Parathyroid adenoma (tissue), 2 donors: ENCODE data around the gene OSTM1.

Experiments used
- H2AFZ ChIP-seq: fragments of 300-600 bp; sonication (generic); one replicate; pipeline ENCODE4 v1.7.0; 2017; ENCODE audit warnings: antibody characterized with exemption, mild to moderate bottlenecking
- H3K27ac ChIP-seq: fragments of 300-600 bp; sonication (generic); one replicate; pipeline ENCODE4 v1.7.0; 2017
- H3K27me3 ChIP-seq: fragments of 300-600 bp; sonication (generic); one replicate; pipeline ENCODE4 v1.7.0; 2017; ENCODE audit warnings: low read length; ENCODE audit not compliant: control insufficient read depth, insufficient read depth
- H3K36me3 ChIP-seq: fragments of 300-600 bp; sonication (generic); one replicate; pipeline ENCODE4 v1.7.0; 2017; ENCODE audit warnings: low read length; ENCODE audit not compliant: control insufficient read depth, insufficient read depth
- H3K4me1 ChIP-seq: fragments of 300-600 bp; sonication (generic); one replicate; pipeline ENCODE4 v1.7.0; 2017; ENCODE audit warnings: control low read depth
- H3K4me2 ChIP-seq: fragments of 300-600 bp; sonication (generic); one replicate; pipeline ENCODE4 v1.7.0; 2017; ENCODE audit warnings: low read length
- H3K4me3 ChIP-seq: fragments of 300-600 bp; sonication (generic); one replicate; pipeline ENCODE4 v1.7.0; 2017; ENCODE audit warnings: low read depth, low read length
- H3K79me2 ChIP-seq: fragments of 300-600 bp; sonication (generic); one replicate; pipeline ENCODE4 v1.7.0; 2017; ENCODE audit warnings: control low read depth
- H3K9ac ChIP-seq: fragments of 300-600 bp; sonication (generic); one replicate; pipeline ENCODE4 v1.7.0; 2017; ENCODE audit warnings: mild to moderate bottlenecking
- H3K9me3 ChIP-seq: fragments of 300-600 bp; sonication (generic); one replicate; pipeline ENCODE4 v1.7.0; 2017; ENCODE audit warnings: low read length; ENCODE audit not compliant: control insufficient read depth
- TF ChIP-seq, protein P1 (sequence below): fragments of 300-600 bp; sonication (generic); IDR thresholded peaks from one replicate; pipeline ENCODE4 v1.7.0; 2017; ENCODE audit warnings: antibody characterized with exemption, mild to moderate bottlenecking
- donor health status: primary hyperparathyroidism.

Gene OSTM1

DNA sequence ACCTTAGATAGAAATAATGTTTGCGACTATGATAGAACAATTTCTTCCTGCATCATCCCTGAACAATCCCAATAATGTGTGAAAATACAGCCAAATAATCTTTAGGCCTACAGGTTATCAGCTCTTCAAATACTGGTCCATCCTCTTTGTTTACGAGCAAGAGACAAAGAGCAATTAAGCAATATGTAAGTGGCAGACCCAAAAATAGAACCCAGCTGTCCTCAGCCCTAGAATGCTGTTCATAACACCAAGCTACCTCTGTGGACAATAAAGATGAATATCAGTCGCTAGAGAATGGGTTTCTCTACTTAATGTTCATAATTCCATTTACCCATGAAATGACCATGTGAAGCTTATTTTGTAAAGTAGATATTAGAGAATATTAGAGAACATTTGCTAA is 28.4 kb upstream of the OSTM1 start:
- H3K4me2 ChIP-seq = no peak overlapping the region

DNA sequence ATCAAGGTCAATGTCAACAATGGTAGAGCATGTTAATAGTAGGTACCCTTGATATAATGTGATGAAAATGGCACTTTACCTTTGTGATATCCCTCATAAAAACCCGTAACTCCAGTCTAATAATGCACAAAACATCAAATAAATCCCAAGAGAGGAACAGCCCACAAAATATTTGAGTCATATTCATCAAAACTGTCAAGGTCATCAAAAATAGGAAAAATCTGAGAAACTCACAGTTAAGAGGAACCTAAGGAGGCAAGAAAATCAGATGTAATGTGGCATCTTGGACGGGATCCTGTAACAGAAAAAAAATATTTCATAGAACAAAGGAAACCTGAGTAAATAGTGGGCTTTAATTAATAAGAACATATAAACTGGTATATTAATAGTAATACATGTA is 25.5 kb upstream of the OSTM1 start:
- Histone ChIP-seq H3K27me3 (no peaks in the 10 kb centered on the region), H3K4me3 (no peak overlapping the region), H3K36me3 (no peaks in the 10 kb centered on the region), H3K9me3 (no peaks in the 10 kb centered on the region), H3K9ac (no peak overlapping the region), H3K4me1 (no peaks in the 10 kb centered on the region), H2AFZ (no peak overlapping the region), H3K27ac (no peak overlapping the region), H3K4me2 (no peak overlapping the region), H3K79me2 (no peaks in the 10 kb centered on the region)
- TF ChIP-seq, protein P1, sequence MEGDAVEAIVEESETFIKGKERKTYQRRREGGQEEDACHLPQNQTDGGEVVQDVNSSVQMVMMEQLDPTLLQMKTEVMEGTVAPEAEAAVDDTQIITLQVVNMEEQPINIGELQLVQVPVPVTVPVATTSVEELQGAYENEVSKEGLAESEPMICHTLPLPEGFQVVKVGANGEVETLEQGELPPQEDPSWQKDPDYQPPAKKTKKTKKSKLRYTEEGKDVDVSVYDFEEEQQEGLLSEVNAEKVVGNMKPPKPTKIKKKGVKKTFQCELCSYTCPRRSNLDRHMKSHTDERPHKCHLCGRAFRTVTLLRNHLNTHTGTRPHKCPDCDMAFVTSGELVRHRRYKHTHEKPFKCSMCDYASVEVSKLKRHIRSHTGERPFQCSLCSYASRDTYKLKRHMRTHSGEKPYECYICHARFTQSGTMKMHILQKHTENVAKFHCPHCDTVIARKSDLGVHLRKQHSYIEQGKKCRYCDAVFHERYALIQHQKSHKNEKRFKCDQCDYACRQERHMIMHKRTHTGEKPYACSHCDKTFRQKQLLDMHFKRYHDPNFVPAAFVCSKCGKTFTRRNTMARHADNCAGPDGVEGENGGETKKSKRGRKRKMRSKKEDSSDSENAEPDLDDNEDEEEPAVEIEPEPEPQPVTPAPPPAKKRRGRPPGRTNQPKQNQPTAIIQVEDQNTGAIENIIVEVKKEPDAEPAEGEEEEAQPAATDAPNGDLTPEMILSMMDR = no peak

More for the DNA sequence above, 28.4 kb upstream of the OSTM1 start:
- no peaks in the 10 kb centered on the region for H3K4me1 ChIP-seq
- no peak overlapping the region for H2AFZ ChIP-seq
- H3K4me3 ChIP-seq = no peak overlapping the region
- no peak overlapping the region for H3K9ac ChIP-seq
- no peaks in the 10 kb centered on the region for H3K36me3 ChIP-seq
- H3K27ac ChIP-seq = no peak overlapping the region
- H3K79me2 ChIP-seq = no peaks in the 10 kb centered on the region
- TF ChIP-seq, protein P1 = no peak
- no peaks in the 10 kb centered on the region for H3K9me3 ChIP-seq
- no peaks in the 10 kb centered on the region for H3K27me3 ChIP-seq

DNA sequence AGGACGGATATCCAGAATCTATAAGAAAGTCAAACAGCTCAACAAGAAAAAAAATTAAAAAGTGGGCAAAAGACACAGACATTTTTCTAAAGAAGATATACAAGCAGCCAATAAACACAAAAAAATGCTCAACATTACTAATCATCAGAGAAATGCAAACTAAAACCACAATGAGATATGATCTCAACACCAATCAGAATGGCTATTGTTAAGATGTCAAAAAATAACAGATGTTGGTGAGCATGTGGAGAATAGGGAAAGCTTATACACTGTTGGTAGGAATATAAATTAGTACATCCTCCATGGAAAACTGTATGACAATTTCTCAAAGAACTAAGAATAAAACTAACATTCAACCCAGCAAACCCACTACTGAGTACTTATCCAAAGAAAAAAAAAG is 23.3 kb upstream of the OSTM1 start:
- no peaks in the 10 kb centered on the region for H3K79me2 ChIP-seq
- H2AFZ ChIP-seq = no peak overlapping the region
- no peak overlapping the region for H3K9ac ChIP-seq
- H3K4me2 ChIP-seq = no peak overlapping the region
- no peaks in the 10 kb centered on the region for H3K4me1 ChIP-seq
- no peaks in the 10 kb centered on the region for H3K36me3 ChIP-seq
- no peaks in the 10 kb centered on the region for H3K27me3 ChIP-seq
- H3K27ac ChIP-seq = no peak overlapping the region
- TF ChIP-seq, protein P1 = no peak
- H3K9me3 ChIP-seq = no peaks in the 10 kb centered on the region
- no peak overlapping the region for H3K4me3 ChIP-seq

DNA sequence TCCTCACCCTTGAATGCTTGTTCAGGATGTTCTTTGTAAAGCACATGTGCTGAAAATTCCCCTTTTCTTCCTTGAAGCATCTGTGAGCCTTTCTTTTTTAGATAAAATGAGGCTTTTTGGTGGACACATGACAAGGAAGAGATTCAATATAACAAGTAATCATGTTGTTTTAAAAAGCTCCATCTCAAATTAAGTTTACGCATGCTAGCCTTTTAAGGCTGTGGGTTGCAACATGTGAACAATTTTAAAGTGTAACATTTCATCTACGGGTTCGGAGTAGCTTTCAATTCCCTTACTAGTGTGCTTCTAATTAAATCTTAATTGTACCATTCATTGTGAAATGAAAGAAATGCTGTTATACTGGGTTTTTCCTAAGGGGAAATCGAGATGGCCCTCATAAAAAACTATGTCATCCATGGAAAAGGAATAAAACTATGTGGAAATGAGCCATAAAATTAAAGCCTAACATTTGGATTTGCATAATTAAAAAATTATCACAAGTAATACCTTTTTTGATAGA is 19.3 kb upstream of the OSTM1 start:
- Histone ChIP-seq H3K4me3 (no peak overlapping the region), H3K79me2 (no peaks in the 10 kb centered on the region), H2AFZ (no peak overlapping the region), H3K27ac (no peak overlapping the region), H3K27me3 (no peaks in the 10 kb centered on the region), H3K36me3 (no peaks in the 10 kb centered on the region), H3K4me1 (no peaks in the 10 kb centered on the region), H3K9me3 (no peaks in the 10 kb centered on the region), H3K4me2 (no peak overlapping the region), H3K9ac (no peak overlapping the region)
- TF ChIP-seq, protein P1 = no peak

DNA sequence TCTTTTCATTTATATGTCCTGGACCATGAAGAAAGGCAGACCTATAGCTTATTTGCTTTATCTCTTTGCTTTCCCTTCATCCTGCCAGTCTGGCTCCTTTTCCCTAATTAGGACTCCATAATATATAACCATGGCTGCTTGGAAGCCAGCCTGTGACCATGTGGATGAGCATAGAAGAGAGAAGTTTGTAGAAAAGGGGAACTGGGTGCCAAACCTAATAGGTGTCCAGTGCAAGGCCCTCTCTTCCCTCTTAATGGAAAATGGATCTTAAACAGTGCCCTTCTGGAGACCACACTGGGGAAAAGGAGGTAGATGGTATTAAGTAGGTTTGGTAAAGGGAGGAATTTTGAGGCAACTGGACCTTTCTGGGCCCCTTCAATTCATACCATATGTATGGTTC is 16.7 kb upstream of the OSTM1 start:
- Histone ChIP-seq H3K4me3 (no peak overlapping the region), H3K4me1 (no peaks in the 10 kb centered on the region), H3K4me2 (no peak overlapping the region), H3K36me3 (no peaks in the 10 kb centered on the region), H3K9ac (no peak overlapping the region), H3K27me3 (no peaks in the 10 kb centered on the region), H2AFZ (no peak overlapping the region), H3K9me3 (no peaks in the 10 kb centered on the region), H3K79me2 (no peaks in the 10 kb centered on the region), H3K27ac (no peak overlapping the region)
- TF ChIP-seq, protein P1 = no peak
